ENCODE data around the gene ADCY2. TPM values are rescaled to one million over a fixed set of nuclear protein-coding genes. Genes with fewer than 3 reads are reported as not detected.

Gene ADCY2
- total and polyA plus RNA-seq, 9 of the 15 experiments (the other 6 are each of a cell fraction or from before 2014, with no cell fraction given): 0.01 to 0.15 (median 0.03) TPM; not detected in 5

DNA sequence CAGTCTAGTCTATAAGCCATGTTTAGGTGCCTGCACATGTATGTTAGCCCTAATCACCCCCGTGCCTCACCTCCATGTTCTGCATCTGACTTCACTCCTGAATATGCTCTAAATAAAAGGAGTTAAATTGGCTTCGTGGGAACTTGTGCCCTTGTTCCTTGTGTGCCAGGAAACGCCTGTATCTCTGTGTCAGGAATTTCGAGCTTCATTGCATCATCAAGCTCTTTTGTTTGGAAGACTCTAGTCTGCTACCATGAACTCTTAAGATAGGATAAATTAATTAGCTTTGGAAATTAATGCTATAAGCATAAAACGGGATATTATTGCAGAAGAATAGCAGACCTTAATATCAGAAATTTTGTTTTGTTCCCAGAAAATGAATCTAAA lies 99.2 kb downstream of the ADCY2 start (continued):
- TF ChIP-seq, protein P1, sequence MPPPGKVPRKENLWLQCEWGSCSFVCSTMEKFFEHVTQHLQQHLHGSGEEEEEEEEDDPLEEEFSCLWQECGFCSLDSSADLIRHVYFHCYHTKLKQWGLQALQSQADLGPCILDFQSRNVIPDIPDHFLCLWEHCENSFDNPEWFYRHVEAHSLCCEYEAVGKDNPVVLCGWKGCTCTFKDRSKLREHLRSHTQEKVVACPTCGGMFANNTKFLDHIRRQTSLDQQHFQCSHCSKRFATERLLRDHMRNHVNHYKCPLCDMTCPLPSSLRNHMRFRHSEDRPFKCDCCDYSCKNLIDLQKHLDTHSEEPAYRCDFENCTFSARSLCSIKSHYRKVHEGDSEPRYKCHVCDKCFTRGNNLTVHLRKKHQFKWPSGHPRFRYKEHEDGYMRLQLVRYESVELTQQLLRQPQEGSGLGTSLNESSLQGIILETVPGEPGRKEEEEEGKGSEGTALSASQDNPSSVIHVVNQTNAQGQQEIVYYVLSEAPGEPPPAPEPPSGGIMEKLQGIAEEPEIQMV (tag; conservative IDR thresholded peaks at IDR 0.05; ENCODE audit: low read depth): no peak

DNA sequence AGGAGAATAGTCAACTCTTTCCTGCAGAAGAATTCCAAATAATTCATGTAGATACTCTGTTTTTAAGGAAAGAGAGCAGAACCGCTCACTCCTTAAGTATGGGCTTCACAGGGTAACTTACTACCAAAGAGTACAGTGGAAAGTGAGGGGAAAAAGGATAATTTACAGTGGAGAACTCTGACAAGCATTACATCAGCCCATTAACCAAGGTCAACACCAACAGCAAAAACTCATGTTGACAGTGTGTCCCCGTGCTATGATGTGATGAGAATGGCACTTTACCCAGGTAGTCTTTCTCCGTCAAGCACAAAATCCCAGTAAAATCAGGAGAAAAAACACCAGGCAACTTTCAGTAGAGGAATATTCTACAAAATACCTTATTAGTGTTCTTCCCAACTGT lies 104.3 kb downstream of the ADCY2 start:
- ATAC-seq (no peak), DNase-seq (ENCODE audit: extremely low read depth in 1 of 4, low spot score in 3 of 4) (no peak), FAIRE-seq (no peak)
- Histone ChIP-seq H3K4me1 (replicated peaks in 1 of 2; ENCODE audit: control insufficient read depth in 2 of 2, insufficient read depth in 2 of 2, low read length in 2 of 2) (no peaks in the 10 kb centered on the region), H3K9me1 (ENCODE audit: control insufficient read depth, insufficient read depth, low read length) (no peaks in the 10 kb centered on the region), H3K27me3 (ENCODE audit: control insufficient read depth in 2 of 2, insufficient read depth in 2 of 2, low read length in 2 of 2) (no peaks in the 10 kb centered on the region), H3K9ac (ENCODE audit: insufficient read depth in 1 of 2, low read depth in 2 of 2, low read length in 2 of 2) (no peak overlapping the region), H3K79me2 (ENCODE audit: control insufficient read depth, insufficient read depth, low read length) (no peaks in the 10 kb centered on the region), H3K36me3 (ENCODE audit: control insufficient read depth, insufficient read depth, low read length) (no peaks in the 10 kb centered on the region), H3K4me3 (no peak overlapping the region), H3K4me2 (ENCODE audit: insufficient read depth, low read length) (no peak overlapping the region), H3K9me3 (replicated peaks; ENCODE audit: control insufficient read depth, insufficient read depth, low read depth, low read length) (no peaks in the 10 kb centered on the region), H4K20me1 (replicated peaks; ENCODE audit: control insufficient read depth, insufficient read depth, low read length) (no peaks in the 10 kb centered on the region), H3K27ac (ENCODE audit: extremely low read depth, low read depth, low read length) (no peak overlapping the region), H2AFZ (ENCODE audit: low read depth, low read length) (no peak overlapping the region)
- CTCF ChIA-PET (ENCODE audit: low intra/inter-chr PET ratio): no interaction called here
- in situ Hi-C loops (cut with MboI) (no loop called here), intact Hi-C loops (cut with micrococcal nuclease) (no loop called here)
- POLR2A ChIA-PET: interaction anchor here (0.7 kb wide), 1 partner anchor 166 kb away, joined by 3 read pairs; no protein-coding TSS in a partner anchor
- BruUV-seq (replicated peaks): no TSS peak
- WGBS (ENCODE audit: insufficient coverage, low coverage, missing lambda C conversion rate): 0% methylated on average over 3 of the region's 3 CpGs
- no peak for TF ChIP-seq ZNF41 (CRISPR knock-in tag; conservative IDR thresholded peaks at IDR 0.05)
- TF ChIP-seq MTA3 (IDR thresholded peaks at IDR 0.05; ENCODE audit: borderline replicate concordance): no peak
- TF ChIP-seq GATAD2B (IDR thresholded peaks at IDR 0.05; ENCODE audit: borderline replicate concordance): no peak
- TF ChIP-seq, protein P2, sequence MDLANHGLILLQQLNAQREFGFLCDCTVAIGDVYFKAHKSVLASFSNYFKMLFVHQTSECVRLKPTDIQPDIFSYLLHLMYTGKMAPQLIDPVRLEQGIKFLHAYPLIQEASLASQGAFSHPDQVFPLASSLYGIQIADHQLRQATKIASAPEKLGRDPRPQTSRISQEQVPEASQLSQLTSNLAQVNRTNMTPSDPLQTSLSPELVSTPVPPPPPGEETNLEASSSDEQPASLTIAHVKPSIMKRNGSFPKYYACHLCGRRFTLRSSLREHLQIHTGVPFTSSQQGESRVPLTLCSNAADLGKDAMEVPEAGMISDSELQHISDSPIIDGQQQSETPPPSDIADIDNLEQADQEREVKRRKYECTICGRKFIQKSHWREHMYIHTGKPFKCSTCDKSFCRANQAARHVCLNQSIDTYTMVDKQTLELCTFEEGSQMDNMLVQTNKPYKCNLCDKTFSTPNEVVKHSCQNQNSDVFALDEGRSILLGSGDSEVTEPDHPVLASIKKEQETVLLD (IDR thresholded peaks at IDR 0.05): no peak
- TF ChIP-seq HLTF (IDR thresholded peaks at IDR 0.05): no peak
- TF ChIP-seq, protein P3, sequence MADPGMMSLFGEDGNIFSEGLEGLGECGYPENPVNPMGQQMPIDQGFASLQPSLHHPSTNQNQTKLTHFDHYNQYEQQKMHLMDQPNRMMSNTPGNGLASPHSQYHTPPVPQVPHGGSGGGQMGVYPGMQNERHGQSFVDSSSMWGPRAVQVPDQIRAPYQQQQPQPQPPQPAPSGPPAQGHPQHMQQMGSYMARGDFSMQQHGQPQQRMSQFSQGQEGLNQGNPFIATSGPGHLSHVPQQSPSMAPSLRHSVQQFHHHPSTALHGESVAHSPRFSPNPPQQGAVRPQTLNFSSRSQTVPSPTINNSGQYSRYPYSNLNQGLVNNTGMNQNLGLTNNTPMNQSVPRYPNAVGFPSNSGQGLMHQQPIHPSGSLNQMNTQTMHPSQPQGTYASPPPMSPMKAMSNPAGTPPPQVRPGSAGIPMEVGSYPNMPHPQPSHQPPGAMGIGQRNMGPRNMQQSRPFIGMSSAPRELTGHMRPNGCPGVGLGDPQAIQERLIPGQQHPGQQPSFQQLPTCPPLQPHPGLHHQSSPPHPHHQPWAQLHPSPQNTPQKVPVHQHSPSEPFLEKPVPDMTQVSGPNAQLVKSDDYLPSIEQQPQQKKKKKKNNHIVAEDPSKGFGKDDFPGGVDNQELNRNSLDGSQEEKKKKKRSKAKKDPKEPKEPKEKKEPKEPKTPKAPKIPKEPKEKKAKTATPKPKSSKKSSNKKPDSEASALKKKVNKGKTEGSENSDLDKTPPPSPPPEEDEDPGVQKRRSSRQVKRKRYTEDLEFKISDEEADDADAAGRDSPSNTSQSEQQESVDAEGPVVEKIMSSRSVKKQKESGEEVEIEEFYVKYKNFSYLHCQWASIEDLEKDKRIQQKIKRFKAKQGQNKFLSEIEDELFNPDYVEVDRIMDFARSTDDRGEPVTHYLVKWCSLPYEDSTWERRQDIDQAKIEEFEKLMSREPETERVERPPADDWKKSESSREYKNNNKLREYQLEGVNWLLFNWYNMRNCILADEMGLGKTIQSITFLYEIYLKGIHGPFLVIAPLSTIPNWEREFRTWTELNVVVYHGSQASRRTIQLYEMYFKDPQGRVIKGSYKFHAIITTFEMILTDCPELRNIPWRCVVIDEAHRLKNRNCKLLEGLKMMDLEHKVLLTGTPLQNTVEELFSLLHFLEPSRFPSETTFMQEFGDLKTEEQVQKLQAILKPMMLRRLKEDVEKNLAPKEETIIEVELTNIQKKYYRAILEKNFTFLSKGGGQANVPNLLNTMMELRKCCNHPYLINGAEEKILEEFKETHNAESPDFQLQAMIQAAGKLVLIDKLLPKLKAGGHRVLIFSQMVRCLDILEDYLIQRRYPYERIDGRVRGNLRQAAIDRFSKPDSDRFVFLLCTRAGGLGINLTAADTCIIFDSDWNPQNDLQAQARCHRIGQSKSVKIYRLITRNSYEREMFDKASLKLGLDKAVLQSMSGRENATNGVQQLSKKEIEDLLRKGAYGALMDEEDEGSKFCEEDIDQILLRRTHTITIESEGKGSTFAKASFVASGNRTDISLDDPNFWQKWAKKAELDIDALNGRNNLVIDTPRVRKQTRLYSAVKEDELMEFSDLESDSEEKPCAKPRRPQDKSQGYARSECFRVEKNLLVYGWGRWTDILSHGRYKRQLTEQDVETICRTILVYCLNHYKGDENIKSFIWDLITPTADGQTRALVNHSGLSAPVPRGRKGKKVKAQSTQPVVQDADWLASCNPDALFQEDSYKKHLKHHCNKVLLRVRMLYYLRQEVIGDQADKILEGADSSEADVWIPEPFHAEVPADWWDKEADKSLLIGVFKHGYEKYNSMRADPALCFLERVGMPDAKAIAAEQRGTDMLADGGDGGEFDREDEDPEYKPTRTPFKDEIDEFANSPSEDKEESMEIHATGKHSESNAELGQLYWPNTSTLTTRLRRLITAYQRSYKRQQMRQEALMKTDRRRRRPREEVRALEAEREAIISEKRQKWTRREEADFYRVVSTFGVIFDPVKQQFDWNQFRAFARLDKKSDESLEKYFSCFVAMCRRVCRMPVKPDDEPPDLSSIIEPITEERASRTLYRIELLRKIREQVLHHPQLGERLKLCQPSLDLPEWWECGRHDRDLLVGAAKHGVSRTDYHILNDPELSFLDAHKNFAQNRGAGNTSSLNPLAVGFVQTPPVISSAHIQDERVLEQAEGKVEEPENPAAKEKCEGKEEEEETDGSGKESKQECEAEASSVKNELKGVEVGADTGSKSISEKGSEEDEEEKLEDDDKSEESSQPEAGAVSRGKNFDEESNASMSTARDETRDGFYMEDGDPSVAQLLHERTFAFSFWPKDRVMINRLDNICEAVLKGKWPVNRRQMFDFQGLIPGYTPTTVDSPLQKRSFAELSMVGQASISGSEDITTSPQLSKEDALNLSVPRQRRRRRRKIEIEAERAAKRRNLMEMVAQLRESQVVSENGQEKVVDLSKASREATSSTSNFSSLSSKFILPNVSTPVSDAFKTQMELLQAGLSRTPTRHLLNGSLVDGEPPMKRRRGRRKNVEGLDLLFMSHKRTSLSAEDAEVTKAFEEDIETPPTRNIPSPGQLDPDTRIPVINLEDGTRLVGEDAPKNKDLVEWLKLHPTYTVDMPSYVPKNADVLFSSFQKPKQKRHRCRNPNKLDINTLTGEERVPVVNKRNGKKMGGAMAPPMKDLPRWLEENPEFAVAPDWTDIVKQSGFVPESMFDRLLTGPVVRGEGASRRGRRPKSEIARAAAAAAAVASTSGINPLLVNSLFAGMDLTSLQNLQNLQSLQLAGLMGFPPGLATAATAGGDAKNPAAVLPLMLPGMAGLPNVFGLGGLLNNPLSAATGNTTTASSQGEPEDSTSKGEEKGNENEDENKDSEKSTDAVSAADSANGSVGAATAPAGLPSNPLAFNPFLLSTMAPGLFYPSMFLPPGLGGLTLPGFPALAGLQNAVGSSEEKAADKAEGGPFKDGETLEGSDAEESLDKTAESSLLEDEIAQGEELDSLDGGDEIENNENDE (IDR thresholded peaks at IDR 0.05; ENCODE audit: low read depth, low read length): no peak

Data from K562 (cell line).